GM18907 (cell line): ENCODE results near the gene MRPL38.
A peak's percentile ranks its signal among the peaks of the same experiment; 100 is the strongest.

ENCODE experiments used
- ATAC-seq: cut with Tn5 transposase; IDR thresholded peaks from one replicate; pipeline ENCODE4 v1.9.1; 2021; ENCODE audit warnings: mild to moderate bottlenecking, moderate library complexity; ENCODE audit not compliant: unreplicated experiment

The MRPL38 gene

DNA sequence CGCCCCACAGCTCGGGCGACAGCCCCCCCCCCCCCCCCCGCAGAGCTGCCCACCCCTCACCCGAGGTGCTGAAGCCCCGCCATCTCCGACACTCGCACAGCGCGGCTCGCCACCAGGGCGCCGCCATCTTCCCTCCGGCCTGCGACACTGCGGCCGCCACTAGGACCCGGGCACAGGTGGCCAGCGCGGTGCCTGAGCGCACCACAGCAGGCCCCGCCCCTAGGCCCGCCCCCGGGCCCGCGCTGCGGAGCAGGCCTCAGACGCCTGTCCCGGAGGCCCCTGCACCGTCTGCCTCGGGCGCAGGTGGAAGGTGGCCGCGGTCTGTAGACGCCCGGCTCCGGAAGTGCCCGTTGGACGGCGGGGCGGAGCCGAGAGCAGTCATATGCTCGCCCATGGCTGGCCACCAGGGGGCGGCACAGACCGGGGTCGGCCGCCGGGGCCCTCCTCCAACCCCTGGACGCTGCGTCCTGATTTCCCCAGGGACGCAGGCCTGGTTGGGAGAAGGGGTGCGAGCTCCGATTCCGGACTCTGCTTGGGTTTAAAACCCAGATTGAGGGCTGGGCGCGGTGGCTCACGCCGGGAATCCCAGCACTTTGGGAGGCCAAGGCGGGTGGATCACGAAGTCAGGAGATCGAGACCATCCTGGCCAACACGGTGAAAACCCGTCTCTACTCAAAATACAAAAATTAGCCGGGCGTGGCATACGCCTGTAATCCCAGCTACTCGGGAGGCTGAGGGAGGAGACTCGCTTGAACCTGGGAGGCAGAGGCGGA lies at the start of gene MRPL38:
Gene MRPL38 (minus strand): TSS at position 136 of the 773 bp plus-strand sequence. CDS start 9 bp downstream, at position 127.
- ATAC-seq = peak; percentile 89

DNA sequence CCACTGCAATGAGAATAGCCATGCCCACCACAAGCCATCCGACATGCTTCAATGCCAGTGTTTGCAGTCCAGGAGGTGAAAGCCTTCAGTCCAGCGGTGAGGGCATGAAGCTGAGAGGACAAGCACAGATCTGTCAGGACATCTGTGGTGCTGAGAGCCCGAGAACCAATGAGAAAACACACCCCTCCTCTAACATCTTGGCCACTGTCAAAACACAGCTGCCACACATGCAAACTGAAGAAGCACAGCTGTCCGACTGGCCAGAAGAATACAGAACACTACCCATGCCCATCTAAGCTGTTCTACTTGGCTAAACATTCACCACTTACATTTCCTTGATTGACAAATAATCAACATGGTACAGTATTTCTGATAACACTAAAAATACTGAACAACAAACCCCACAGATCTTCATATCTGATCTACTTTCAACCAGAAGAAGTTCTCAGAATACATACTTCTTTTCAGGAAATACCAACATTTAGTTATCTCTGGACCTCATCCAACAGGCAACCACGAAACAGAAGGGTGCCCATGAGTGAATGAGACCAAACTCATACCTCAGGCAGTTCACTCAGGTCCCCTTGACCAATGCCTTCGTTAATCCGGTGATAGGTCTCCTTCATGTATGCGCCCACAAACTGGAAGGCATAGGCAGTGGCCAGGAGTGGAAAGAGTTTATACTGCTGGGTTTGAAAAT lies 46.3 kb upstream of the MRPL38 start:
- ATAC-seq = no peak

DNA sequence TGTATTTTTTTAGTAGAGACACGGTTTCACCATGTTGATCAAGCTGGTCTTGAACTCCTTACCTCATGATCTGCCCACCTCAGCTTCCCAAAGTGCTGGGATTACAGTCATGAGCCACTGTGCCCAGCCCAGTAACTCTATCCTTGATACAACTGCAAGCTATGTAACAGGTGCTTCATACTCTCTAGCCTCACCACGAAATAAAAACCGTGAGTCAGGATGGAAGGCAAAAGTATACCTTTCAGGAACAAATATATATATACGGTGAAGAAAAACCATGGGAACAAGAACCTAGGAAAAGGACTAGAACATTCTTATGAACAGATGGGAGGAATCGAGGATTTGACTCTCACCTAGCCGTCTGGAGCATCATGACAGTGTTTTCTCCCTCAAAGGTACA lies 45.7 kb upstream of the MRPL38 start:
- ATAC-seq = no peak

DNA sequence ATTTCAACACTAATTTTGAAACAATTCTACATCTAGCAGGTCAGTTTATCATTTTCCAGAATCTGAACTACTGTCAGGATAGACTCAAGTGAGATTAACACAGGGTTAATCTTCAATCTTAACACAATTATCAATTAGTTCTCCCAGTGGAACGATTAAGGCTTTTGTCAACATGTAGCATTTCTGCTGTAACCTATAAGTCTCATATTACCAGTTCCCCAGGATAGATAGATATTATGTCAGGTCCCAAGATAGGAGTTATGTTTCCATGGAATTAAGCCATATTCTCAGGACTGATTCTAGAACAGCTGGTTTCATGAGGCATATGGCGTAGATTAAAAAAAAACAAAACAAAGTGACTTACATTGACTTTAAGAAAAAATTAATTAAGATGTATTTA lies 40.5 kb upstream of the MRPL38 start:
- no peak for ATAC-seq

DNA sequence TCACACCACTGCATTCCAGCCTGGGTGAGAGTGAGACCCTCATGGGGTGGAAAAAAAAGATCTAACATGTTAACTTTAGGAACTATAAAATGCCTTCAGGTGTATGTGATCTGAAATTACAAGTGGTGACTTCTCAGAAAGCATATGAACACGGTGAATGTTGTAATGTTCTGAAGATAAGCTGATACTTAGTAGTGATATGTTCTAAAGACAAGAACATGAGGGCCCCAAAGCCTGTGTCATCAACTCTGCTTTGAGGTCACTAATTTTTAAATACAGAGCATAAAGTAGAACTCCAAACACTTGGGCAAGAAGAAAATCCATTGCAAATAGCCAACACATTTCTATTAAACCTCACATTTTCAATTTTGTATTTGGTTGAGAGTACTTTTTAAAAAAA lies 38.8 kb upstream of the MRPL38 start:
- no peak for ATAC-seq

DNA sequence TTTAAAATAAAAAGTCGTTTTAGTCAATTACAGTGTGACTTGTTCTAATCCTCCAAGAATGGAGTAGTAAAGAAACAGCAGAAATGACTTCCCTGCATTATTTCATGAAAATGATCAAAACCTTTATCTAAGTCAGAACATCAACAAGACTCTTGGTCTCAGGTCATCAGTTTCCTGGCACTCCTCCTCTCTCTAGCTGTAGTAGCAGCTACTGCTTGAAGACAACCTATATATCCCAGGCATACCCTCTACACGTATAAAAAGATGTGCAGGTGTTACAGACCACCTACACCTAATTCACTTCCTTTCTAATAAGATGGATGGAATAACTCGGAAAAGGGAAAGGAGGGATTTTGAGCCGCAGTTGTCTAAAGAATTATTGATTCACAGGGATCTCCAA lies 37.8 kb upstream of the MRPL38 start:
- ATAC-seq = no peak

DNA sequence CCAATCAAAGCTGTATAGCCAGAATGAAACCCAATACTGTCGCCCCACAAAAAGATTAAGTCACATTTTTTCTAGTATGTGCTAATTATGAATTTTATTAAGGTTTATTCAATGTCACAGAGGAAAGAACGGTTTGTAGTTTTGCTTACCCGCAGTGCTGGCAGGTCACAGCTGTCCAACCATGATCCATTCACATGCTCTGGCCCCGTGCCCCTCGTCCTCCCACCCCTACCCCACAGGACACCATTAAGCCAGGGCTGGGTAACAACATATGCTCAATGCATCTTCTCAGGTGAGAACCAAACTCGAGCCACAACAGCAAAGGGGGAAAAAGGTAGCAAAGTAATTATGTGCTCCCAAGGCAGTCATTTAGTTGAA lies 36.7 kb upstream of the MRPL38 start:
- ATAC-seq = no peak

DNA sequence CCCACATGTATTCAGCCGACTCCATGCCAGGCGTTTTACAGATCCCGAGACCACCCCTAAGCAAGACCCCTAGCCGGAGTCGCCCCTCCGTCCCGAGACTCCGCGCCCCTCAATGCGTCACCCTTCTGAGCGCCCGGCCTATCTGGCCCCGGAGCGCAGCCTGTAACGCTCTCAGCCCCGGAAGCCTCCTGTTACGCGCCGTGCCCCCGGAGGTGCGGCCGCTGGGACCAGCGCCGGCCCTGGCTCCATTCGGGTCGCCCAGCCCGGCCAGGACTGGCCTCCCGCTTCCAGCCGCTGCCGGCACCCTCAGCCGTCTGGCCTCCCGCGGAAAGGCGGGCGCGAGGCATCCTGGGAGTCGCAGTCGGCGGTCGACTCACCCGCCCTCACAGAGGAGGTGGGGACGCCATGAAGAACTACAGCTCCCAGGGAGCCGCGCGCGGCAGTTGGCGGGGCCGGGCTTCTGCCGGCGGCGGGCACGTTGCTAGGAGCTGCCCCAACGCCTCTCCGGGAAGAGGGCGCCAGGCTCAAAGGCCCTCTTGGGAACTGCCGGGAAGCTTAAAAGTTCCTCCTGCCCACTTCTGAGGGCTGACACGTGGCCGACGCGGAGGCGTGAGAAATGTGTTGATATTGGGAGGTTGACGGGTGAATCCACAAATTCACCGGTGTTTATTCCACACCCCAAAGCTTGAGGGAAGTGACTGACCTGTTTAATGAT lies 36.2 kb upstream of the MRPL38 start, which contains the start of gene FBF1:
Gene FBF1 (minus strand): TSS at position 316 of the 715 bp plus-strand sequence. CDS start 2,893 bp downstream, outside the sequence.
- ATAC-seq = peak; percentile 91

DNA sequence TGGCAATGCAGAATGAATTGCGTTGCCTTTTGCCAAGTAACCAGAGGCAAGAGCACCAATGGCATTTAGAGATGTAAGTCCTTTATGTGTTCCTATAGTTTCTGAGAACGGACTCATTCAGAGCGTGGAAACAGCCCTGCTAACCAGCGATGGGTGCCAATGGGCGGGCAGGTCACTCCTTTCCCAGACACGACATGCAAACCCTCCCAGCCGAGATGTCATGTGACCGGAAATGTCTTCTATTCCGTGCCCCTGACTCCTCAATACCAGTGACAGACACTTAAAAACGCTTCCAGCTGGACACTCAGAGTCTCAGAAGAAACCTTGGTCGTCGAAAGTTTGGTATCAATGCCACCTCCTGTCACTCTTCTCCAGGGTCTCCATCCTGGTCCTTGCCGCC lies 33.0 kb upstream of the MRPL38 start:
- ATAC-seq = no peak

DNA sequence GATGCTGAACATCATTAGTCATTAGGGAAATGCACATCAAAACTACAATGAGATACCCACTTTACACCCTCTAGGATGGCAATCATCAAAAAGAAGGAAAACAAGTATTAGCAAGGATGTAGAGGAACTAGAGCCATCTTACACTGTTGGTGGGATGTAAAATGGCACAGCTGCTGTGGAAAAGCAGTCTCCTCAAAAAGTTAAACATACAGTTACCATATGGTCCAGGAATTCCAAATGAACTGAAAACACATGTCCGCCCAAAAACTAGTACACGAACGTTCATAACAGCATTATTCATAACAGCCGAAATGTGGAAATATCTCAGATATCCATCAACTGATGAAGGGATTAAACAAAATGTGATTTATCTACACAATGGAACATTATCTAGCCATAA lies 29.1 kb upstream of the MRPL38 start:
- ATAC-seq = no peak

DNA sequence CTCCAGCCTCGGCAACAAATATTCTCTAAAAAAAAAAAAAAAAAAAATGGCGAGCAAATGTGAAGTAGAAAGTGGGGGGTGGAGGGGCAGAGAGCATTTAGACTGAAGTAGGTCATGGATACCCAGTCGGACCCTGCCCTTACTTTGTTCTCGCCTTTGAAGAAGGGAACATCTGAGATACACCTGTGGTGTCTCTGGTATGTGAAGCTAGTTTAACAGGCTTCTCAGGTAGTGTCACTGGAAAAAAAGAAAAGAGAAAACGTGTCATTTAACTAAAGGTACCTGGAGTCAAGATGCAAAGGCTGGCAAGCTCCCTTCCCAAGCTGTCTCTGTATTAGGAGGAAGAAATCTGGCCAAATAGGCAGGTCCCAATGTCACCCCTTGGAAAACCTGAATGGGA lies 28.2 kb upstream of the MRPL38 start:
- no peak for ATAC-seq

DNA sequence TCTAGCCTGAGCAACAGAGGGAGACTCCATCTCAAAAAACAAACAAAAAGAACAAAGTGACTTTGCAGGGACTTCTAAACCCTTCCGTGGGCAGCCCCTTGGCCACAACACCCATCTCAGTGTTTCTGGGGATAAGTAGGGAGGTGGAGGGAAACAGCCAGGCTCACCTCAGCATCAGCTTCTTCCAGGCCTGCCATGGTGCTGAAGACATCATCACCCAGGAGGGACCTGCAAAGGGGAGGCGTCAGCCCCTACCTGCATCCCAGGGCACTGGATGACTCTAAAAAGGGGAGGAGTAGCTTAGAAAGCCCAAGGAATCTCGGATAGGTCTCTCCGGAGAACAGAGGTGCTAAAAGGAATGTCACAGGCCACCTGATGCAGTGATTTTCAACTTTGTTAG lies 26.4 kb upstream of the MRPL38 start:
- no peak for ATAC-seq

DNA sequence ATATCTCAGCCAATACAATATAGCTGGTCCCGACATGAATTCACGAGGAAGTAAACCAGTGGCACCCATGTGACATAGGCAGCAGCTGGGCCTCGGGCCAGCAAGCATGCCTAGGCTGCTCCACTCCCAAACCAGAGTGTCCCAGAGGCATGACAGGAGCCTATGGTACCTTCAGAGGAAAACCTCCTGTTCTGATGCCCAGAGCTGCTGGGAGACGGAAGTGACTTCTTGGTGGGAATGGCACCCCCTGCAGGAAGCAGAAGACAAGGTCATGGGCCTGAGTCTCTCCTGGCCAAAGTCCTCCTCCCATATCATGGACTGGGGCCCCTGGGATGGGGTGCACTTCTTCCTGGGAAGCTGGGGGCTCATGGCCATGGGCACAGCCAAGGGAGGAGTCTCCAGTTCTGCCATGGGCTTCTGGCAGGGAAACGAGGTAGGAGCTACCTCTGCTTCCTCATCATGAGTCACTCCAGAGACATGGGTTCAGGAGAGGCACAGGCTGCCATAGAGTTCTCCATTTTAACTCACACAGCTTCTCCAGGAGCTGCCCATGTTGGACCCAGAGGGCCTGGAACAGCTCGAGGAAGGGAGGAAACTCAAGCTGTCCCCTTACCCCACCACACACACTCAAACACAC lies 22.7 kb upstream of the MRPL38 start:
- ATAC-seq = no peak

DNA sequence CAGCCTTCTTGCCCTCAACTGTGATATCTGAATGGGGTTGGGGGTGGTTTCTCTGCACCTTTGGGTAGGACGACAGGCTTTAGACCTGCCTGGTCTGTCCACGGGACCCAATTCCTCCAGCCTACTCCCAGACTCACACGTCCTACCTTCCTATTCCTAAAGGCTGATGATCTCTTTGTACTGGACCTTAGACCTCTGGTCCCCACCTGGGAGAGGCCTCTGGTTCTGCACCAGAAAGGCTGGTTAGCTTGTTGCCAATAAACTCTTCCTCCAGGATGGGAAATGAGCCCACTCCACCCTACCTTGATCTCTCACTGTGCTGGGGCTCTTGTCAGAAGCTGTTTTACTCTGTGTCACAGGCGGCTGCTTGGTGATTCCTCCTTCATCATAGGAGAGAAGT lies 21.8 kb upstream of the MRPL38 start:
- ATAC-seq = no peak

DNA sequence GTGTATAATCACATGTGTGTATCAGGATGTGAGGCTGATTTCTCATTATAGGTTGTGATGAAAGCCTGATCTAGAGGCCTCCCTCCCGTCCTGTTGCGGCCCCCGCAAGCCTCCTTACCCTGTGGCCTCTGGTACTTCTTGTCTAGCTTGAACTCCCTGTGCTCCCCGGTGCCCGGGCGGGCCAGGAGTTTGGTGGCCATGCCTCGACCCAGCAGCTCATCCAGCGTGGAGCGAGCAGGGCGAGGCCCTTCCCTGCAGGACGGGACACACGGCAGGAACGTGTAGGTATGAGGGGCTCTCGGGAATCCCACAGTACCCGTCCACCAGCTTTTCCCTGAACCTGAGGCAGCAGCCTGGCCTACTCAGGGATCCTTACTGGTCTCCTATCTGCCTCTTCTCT lies 21.2 kb upstream of the MRPL38 start:
- ATAC-seq = no peak

DNA sequence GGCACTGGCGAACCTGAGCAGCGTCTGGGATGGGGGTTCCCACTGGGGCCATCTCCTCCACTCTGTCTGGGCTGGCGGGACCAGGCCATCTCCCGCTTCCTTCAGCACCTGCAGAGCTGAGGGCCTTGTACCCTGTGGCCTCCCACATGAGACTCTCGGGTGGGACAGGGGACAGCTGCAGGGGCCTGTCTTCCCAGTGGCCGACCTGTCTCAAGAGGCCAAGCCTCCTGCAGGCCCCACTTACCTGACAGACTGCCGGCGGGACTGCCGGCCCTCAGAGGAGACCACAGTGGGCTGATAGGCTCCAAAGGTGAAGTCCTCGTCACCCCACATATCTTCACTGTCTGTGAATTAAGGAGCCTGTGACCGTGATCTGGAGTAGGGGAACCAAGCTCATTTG lies 20.4 kb upstream of the MRPL38 start:
- no peak for ATAC-seq

DNA sequence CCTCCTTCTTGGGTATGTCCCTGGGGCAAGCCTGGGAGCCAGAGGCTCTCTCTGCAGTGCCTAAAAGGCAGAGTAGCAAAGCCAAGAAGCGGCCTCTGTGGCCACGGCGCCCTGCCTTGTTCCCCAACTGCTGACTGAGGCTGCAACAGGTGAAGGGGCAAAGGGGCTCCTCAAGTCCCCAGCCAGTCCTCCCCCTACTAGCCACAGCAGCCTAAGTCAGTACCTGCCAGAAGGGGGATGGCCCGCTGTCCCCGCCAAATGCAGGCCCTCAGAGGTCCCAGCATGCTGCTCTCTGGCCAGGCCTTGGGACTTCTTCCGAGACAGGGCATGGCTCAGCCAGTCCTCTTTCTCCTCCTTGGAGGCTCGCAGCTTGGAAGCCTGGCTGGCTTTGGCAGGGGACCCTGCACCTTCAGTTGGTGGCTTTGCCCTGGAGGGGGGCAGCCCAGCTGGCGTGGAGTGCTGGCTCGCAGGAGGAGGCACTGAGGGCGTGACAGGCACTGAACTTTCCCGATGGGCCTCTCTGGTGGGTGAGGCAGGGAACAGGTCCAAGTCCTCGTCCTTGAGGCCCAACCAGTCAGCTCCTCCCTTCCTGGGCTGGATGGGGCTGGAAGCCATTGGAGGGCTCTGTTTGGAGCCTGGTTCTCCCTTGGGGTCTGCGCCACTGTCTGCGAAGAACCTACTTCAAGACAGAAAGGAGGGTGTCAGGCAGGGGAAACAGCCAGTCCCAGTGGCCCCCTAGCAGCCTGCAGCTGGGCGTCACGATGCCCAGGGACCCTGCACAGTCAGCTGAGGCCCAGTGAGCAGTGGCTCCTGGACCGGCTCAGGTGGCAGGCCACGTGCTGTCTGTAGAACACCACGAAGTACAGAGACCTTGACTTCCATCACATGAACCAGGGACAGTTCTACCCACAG lies 18.5 kb upstream of the MRPL38 start:
- no peak for ATAC-seq

DNA sequence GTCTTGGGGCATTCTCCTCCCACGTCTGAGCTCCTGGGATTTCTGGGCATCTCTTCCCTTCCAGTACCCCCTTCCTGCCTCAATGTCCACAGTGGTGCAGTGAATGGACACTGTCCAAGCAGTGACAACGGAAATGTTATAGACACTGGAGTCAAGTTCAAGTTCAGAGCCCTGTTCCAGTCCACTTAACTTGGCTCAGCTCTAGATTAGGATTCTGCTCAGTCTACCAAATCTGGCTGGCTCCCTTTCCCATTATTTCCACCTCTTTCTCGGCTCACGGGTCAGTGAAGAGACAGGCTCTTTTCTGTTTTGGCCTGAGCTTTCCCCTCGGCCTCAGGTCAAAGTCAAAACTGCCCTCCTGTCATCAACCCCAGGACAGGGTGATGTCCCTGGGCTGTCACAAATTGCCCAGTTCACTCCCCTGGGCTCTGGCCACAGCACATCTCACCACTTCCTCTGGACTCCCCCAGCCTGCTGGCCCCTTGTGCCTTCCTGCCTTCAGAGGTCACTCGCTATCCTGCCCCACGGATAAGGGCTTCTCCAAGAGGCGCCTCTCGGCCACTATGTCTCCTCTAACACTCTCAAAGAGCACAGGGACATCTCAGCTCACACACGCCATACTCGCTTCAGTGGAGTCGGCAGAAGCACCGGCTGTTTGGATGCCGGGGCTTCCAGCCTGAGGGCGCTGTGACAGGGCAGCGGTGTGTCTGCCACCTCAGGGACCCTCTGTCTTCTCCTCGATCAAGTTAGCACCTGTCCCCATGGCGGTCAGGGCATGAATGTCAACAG lies 17.7 kb upstream of the MRPL38 start:
- ATAC-seq = no peak

DNA sequence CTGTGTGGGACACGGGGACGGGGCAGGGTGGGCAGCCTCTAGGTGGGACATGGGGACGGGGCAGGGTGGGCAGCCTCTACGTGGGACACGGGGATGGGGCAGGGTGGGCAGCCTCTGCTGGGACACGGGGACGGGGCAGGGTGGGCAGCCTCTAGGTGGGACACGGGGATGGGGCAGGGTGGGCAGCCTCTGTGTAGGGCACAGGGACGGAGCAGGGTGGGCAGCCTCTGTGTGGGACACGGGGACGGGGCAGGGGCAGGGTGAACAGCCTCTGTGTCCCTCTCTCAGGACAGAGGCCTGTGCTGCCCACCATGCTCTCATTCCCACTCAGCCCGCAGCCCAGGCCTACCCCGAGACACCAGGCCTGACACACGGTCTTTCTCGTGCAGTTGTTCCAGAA lies 16.9 kb upstream of the MRPL38 start:
- no peak for ATAC-seq
